Posterior cingulate gyrus (tissue), 11 donors: ENCODE results near the gene SCO1.
A peak's percentile ranks its signal among the peaks of the same experiment; 100 is the strongest.

Experiments used
- DNase-seq, 10 donors: peaks; one replicate each; pipeline versions ENCODE4 v3.0.0 to v3.0.0-alpha.2; 2020 to 2021; ENCODE audit warnings: mixed read lengths in 3 of 10
- intact Hi-C: fragments of 100-400 bp; cut with DNase I; formaldehyde crosslinking; loops from one replicate; pipeline ENCODE4 v1.15.1; 2023

SCO1 gene

DNA sequence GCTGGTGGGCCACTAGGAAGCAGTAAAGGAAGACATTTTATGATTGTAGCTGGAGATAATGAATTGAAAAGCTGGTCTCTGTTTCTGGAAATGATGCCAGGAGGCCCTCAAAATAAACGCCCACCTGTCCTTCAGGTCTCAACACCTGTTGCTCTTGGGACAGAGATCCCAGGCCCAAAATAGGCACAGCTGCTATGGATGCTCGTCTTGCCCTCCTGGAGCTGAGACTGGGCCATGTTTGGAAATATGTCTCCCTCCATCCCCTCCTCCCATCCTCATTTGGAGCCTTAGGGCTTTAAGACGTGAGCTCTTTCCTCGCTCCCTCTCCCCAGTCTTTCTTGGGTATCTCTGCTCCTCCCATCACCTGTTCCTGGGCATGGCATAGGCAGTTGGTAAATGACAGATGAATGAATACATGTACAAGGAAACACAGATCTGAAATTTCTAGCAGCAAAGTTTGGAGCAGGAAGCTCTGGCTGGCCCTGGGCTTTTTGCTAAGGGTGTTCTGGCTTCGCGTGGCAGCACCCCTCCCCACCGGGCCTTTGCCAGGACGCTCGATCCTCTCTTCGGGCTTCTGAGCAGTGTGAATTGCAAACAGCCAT, 73.5 kb downstream of the SCO1 start:
- DNase-seq: peak in 1 of 10 donors; percentile 48

DNA sequence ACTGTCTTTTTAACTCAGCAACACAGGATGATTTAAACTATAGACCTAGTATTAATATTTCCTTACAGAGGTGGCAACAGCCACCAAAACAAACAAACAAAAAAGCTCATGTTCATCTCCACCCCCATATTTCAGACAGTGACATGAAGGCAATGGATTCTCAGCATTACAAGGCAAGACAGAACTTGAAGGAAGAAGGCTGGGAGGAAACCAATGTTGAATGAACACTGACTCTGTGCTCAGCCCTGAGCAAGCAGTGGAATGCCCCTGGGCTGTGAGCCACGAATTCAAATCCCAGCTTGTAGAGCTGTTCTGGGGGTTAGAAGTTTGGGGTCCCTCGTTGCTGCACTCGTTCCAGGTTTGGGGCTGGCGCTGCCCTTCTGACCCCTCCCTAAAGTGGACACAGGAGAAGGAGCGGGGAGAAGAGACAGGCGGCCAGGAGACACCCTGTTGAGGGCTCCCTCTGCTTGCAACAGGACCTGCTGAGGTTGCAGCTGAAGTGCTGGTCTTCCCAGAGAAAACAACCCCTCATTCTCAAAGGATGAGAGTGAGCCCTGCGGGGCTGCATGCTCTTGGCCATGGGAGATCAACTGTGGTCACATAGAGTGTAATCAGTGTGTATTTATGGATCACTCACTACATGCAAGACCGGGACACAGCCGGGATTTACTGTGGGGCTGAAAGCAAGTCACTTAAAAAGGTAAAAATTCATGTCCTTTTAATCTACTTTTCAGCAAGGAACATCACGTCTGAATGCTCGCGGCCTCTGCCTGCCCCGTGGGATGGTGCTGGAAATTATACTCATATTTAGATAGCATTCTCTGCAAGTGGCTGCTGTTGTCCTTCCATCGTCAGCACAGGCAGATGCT, 74.5 kb downstream of the SCO1 start:
- intact Hi-C loops: no loop called here

More for the DNA sequence above, 73.5 kb downstream of the SCO1 start:
- intact Hi-C loops: no loop called here

More for the DNA sequence above, 74.5 kb downstream of the SCO1 start:
- peak in 1 of 10 donors; percentile 63 for DNase-seq
